GM18861 (cell line): ENCODE data around the gene CNPY1.
"Not testable (repeated sequence)": the region's sequence is repeated elsewhere in the genome, so short reads cannot be mapped to it uniquely, and the experiment has no call there.

Source experiments
- ATAC-seq: cut with Tn5 transposase; IDR thresholded peaks from one replicate; pipeline ENCODE4 v1.9.1; 2021; ENCODE audit not compliant: unreplicated experiment

CNPY1 gene

DNA sequence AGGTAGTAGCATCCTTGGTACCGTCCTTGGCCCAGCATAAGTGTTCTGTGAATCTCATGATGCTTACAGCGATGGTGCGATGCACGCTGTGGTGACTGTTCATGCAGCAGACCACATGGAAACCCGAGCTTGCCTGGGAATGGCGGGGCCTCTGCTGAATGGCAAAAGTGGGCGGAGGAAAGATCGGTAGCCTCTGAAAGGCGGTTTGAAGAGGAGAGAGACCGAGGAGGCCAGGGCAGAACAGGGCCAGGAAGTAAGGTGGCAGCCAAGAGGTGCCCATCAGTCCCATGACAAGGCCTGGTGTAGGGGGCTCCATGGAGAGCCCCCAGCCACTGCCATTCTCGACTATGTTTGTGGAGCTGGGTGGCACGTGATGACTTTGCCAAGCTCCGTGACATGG is 33.2 kb upstream of the CNPY1 start:
- ATAC-seq, result no peak

GRCh38 chr7:155578016-155578415 is 31.7 kb upstream of the CNPY1 start:
- ATAC-seq, result no peak

GRCh38 chr7:155577509-155577905 is 31.1 kb upstream of the CNPY1 start:
- ATAC-seq, result no peak

DNA sequence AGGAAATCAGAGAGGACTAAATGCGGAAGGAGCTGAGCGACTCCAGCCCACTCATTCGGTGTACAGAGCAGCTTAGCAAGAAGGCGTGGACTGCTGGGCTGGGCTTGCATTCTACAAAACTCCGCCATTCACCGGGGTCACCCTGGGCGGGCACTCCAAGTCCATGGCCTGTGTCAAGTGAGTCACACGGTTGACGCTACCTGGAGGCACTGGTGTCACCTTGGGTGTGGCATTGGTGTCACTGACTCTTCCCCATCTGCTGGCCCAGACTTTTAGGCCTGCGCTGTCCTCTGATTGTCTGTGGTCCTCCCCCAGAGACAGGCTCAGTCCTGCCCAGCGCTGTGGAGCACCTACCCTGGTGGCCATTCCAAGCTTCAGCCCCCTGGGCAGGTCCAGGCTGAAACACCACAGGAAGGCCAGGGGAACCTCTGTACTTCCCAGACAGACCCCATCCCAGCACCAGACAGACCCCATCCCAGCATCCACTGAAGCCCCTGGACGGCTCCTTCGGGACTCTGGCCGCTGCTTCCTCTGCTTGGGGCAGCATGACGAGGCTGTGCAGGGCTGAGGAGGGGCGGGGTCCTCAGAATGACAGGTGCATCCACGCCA is 30.6 kb upstream of the CNPY1 start:
- ATAC-seq, result no peak

DNA sequence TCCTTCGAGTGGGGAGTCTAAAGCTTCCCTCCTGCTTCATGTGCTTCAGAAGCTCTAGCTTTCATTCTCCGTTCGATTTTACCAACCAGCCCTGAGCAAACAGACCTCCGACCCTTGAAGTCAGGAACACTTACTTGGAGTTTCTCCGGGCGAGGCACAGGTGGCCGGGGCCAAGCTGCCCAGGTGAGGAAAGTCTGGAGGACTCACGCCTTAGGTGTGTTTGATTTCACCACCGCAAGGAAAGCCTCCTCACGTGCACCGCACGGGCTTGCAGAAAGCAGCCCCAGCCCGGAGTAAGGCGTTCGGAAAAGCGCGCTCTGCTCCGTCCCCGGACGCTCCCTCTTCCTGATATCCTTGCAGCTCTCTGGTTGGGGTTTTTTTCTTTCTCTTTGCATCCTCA is 30.1 kb upstream of the CNPY1 start:
- no peak for ATAC-seq

DNA sequence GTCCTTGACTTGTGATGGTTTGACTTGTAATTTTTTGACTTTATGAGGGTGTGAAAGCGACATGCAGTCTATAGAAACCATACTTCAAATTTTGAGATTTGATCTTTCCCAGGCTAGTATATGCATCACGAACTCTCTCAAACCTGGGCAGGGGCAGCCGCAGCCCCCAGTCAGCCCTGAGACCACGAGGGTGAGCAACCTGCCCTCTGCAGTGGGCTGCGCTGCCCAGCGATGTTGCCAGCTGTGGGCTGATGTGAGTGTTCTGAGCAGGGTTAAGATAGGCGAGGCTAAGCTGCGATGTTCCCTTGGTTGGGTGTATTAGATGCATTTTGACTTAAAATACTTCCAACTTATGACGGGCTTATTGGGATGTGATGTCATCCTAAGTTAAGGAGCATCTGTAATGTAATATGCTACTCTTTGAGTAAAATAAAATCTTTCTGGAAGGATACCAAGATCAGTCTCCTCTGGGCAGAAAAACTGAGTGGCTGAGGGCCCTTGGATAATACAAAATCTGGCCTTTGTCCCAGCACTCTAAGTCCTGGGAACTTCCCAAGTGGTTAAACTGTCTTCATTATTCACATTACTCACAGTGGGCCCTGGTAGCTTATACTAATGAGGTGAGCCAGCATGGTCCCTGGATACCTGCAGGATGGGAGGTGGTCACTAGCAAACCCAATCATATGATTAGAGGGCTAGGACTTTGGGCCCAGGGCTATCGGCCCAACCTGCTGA is 28.4 kb upstream of the CNPY1 start:
- no peak for ATAC-seq

- no peak for ATAC-seq
Observed at GRCh38 chr7:155571581-155572345, 25.4 kb upstream of the CNPY1 start.

DNA sequence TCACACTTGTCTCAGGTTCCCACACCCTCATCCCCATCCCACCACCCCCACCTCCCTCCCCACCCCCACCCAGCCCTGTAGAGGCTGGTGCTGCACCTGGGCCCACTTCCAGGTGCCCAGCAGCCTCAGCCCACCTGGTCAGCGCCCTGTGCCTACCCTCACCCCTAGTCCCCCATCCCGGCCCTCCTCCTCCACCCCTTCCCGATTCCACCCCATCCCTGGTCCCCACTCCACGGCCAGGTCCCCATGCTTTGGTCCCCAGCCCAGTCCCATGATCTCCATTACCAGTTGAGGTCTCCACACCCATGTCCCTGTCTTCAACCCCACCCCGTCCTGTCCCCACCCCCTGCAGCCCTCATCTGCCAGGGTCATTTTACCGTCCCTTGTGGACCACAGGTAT is 24.6 kb upstream of the CNPY1 start:
- no peak for ATAC-seq

DNA sequence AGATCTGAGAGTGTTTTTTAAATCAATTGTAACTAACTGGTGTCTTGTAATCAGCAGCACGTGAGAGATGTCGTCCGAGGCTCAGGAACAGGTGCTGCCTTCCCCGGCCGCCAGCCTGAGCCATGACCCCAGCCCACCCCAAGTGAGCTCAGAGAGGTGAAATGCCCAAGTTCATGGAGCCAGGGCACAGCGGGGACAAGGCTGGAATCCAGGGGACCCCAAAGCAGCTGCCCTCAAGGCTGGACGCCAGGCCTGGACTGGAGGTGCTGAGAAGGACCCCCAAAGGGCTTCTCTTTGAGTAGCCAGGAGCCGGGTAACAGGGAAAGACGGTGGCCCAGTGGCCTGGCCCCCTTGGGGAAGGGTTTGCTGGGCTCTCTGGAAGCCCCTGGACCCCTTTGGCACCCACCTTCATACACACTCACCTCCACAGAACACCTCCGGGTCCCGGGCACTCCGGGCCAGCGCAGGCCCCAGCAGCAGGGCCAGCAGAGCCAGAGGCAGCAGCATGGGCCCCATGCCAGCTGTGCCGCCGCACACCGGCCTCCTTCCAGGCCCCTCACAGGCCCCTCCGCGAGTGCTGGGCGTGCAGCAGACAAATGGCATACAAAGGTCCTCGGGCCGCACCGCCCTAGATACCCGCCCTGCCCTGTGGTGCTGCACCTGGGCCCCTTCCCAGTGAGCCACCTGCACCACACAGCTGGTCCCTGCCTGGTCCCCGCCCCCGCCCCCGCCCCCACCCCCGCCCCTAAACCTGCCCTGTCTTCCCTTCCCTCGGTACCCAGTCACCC is 24.0 kb upstream of the CNPY1 start:
- no peak for ATAC-seq

DNA sequence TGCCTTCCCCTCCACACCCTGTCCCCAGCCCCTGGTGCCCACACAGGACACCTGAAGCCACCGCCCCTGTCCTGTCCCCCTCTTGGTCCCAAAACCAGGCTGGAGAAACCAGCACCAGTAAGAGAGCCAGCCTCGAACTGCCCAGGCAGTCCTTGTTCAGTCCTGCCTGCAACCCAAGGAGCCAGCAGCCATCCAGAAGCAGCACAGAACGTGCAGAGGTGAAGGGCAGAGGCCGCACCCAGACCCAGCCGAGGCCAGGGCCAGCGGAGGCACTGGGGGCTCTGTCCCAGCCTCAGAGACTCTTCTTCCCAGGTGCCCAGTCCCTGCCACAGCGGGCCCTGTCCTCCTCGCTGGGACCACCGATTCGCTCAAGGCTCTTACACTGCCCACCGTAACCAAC is 23.3 kb upstream of the CNPY1 start:
- no peak for ATAC-seq

GRCh38 chr7:155568842-155569494 is 22.6 kb upstream of the CNPY1 start:
- ATAC-seq, result no peak

DNA sequence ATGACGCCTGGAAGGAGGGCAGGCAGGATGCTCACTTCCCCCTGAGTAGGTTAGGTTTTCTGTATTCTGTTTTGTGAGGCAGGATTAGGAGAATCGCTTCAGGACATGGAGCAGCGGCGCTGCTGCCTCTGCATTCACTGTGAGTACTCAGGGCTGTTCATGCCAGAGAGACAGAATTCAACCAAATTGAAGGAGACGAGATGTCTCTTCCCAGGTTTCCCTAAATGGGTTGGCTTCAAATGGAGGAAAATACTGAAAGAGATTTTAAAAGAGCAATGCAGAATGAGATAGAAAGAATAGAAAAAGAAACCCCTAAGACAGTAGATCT is 21.9 kb upstream of the CNPY1 start:
- ATAC-seq, result no peak

- no peak for ATAC-seq
Observed at GRCh38 chr7:155567646-155568332, 21.4 kb upstream of the CNPY1 start.

GRCh38 chr7:155566011-155566836 is 19.9 kb upstream of the CNPY1 start:
- no peak for ATAC-seq

- no peak for ATAC-seq
Observed at GRCh38 chr7:155565596-155565995, 19.2 kb upstream of the CNPY1 start.

DNA sequence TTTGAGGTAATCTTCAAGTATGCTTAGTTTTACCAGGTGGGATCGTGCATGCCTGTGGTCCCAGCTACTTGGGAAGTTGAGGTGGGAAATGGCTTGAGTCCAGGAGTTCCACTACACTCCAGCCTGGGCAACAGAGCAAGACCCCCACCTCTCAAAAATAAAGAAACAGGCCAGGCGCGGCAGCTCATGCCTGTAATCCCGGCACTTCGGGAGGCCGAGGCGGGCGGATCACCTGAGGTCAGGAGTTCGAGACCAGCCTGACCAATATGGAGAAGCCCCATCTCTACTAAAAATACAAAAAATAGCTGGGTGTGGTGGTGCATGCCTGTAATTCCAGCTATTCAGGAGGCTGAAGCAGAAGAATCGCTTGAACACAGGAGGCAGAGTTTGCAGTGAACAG is 16.6 kb upstream of the CNPY1 start:
- ATAC-seq, result not testable (repeated sequence)

DNA sequence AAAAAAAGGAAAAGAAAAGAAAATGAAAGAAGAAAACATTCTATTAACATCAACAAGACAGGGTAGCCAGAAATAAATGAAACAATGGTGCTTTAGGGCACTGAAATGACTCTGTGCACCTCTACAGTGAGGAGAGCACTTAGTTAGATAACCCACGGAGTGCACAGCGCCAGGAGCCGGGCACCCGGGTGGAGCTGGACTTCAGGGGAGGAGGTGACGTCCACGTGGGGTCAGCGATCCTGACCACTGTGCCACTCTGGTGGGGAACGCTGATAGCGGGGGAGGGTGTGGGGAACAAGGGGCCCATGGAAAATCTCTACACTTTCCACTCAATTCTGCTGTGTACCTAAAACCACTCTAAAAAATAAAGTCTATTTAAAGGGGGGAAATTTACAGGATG is 15.7 kb upstream of the CNPY1 start:
- no peak for ATAC-seq

- no peak for ATAC-seq
Observed at GRCh38 chr7:155560982-155561686, 14.8 kb upstream of the CNPY1 start.
